Measurements from ENCODE around the gene CHIC2. TPM values are rescaled to one million over a fixed set of nuclear protein-coding genes. Genes with fewer than 3 reads are reported as not detected.
"Not testable (repeated sequence)": the region's sequence is repeated elsewhere in the genome, so short reads cannot be mapped to it uniquely, and the experiment has no call there.

Gene CHIC2
- total RNA-seq, 1 experiment from 2014 or later: 22.1 TPM

GRCh38 chr4:54061873-54062272 is 2.5 kb downstream of the CHIC2 start:
- no peak for DNase-seq (ENCODE audit: low read depth)

DNA sequence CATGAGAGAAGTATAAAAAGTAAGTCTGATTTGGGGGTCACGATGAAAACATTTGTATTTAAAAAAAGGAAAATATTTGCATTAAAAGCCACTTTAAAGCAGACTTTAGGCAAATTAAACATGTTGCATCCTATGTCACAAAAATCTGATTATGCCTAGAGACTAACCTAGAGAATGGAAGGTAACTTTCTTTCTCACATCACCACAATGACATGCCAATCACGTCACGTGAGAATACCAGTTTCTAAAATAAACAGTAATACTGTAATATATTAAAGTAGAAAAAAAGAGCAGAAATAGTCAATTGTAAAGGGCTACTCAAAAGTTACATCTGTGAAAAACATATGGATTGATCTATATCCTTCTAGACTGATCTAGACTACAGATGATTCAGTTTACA is 3.3 kb downstream of the CHIC2 start:
- DNase-seq (ENCODE audit: low read depth): no peak

DNA sequence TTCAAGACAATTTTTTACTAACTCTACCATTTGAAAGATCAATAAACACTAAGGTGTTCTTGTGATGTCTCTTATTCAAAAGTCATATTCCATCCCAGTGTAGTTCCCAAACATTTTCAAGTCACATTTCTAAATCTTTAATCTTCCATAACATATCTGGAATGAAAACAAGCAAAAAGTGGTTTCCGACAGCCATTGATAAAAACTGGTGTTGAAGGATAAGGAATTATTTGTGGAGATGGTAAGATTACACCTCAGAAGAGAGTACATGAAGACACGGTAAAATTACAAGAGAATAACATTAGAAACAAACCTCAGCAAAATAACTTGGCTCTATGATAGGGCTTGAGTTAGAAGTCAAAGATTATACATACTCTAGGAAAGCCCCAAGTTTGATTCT is 4.3 kb downstream of the CHIC2 start:
- no peak for DNase-seq (ENCODE audit: low read depth)

- DNase-seq (ENCODE audit: low read depth): no peak
Measured at GRCh38 chr4:54058171-54058570, 6.2 kb downstream of the CHIC2 start.

- no peak for DNase-seq (ENCODE audit: low read depth)
Measured at GRCh38 chr4:54056360-54056759, 8.0 kb downstream of the CHIC2 start.

DNA sequence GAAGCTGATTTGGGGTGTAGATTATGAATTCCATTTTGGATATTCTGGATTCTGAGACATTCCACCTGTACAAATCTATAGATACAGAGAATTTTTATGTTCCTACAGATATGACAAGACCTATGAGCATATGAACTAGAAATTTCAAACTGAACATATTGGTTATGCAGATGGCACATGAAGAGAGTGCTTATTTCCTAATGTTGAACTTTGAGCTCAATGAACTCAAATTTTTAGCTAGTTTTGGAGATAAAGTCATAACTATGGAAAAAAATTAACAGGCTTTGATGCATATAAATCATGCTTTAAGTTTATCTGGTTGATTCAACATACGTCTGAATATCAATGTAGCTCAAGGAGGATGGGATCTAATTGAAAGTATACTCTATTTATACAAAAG is 8.9 kb downstream of the CHIC2 start:
- DNase-seq (ENCODE audit: low read depth): no peak

DNA sequence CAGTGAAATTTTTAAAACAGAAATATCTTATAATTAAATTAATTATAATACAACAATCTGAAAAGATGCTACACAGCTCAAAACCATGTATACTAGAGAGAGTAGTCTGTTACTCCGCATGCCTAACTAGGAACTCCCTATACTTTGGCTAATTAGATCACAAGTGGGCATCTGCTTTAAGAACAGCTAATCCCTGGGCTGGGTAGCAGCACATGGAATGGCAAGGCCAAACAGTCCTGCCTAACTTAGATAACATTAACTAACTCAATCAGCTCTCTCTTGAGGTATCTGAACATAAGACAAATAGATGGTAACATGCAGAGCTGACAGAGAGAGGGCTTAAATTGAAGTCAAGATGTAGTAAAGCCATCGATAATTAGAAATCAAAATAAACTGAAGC is 9.9 kb downstream of the CHIC2 start:
- no peak for DNase-seq (ENCODE audit: low read depth)

DNA sequence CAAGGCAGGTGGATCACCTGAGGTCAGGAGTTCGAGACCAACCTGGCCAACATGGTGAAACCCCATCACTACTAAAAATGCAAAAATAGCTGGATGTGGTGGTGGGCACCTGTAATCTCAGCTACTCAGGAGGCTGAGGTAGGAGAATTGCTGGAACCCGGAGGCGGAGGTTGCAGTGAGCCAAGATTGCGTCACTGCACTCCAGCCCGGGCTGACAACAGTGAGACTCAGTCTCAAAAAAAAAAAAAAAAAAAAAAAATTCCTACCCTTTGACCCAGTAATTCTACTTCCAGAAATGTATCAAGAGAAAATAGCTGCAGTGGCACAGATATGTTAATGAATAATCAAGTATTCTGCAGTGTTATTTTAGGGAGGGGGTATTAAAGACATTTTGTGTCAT is 11.1 kb downstream of the CHIC2 start:
- DNase-seq (ENCODE audit: low read depth): not testable (repeated sequence)

DNA sequence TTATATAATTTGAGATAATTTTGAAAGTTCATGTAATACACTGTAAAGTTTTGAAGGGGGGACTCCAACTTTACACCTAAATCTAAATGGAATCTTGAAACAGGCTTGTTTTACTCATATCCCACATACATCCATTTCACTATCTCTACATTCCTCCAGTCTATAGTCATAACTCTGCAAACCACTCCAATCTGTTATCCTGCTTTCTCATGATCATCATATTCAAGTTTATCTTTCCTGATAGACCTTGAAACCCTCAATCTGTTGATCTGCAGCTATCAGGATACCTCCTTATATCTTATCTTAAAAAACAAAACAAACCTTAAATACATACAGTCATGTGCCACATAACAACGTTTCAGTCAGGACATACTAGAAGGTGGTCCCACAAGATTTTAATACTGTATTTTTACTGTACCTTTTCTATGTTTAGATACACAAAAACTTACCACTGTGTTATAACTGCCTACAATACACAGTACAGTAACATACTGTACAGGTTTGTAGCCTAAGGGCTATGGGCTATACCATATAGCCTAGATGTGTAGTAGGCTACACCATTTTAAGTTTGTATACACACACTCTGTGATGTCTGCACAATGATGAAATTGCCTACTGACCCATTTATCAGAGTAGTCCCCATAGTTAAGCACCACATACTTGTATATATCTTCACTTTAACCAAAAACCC is 14.0 kb downstream of the CHIC2 start:
- DNase-seq (ENCODE audit: low read depth): peak; percentile 31

GRCh38 chr4:54043630-54044029 is 20.8 kb downstream of the CHIC2 start:
- DNase-seq (ENCODE audit: low read depth): not testable (repeated sequence)

GRCh38 chr4:54041933-54042332 is 22.5 kb downstream of the CHIC2 start:
- no peak for DNase-seq (ENCODE audit: low read depth)

DNA sequence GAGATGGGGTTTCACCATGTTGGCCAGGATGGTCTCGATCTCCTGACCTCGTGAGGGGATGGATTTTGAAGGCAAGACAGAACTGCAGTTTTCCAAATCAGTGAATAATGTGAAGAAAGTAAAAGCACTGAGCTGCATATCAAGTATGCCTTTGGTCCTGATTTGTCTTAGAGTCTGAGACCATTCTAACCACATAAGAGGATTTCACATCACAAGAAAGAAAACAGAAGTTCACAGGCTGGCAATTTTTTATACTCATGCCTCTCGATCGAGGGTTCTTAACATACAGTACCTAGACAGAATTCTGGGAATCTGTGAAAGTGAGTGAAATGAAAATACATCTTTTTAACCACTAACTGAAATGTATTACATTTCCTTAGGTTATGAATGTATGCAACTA is 23.3 kb downstream of the CHIC2 start:
- no peak for DNase-seq (ENCODE audit: low read depth)

GRCh38 chr4:54038056-54038455 is 26.3 kb downstream of the CHIC2 start:
- DNase-seq (ENCODE audit: low read depth): no peak

DNA sequence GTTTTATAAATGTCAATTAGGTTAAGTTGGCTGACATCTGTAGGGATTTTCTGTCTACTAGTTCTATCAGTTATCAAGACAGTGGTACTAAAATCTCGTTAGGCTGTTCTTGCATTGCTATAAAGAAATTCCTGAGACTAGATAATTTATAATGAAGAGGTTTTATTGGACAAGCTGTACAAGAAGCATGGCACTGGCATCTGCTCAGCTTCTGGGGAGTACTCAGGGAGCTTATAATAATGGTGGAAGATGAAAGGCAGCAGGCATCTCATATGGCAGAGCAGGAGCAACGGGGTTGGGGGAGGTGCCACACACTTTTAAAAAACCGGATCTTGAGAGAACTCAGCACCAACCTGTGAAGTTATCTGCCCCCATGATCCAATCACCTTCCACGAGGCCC is 28.2 kb downstream of the CHIC2 start:
- DNase-seq (ENCODE audit: low read depth): no peak

DNA sequence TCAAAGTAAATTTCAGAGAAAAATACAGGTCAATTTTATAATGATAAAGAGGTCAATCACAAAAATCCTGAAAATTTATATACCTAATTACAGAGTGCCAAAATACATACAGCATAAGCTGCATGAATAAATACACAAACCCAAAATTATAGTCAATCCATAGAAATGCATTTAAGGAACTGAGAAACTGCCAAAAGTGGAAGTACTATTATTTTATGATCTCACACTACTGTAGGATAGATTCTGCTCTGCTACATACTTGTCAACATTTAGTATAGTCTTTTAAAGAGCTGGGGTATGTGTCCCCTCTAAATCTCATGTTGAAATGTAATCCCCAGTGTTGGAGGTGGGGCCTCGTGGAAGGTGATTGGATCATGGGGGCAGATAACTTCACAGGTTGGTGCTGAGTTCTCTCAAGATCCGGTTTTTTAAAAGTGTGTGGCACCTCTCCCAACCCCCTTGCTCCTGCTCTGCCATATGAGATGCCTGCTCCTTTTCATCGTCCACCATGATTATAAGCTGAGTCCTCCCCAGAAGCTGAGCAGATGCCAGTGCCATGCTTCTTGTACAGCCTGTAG is 31.8 kb downstream of the CHIC2 start:
- DNase-seq (ENCODE audit: low read depth): no peak

DNA sequence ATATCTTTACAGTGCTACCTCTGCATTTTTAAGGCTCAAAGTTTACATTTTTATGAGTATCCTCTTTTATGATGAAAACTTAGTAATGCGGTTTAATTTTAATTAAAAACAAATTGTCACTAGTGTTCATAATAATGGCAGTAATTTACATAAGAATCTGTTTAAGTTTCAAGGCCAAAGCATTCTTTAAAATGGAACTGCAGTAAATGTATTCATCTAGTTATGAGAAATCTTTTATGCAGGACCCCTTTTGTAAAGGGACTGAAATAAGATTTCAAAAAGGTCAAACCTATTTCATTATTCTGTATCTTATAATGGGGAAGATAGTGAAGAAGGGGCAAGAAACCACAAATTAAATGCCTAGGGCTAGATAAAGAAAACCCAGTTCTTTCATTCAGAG is 37.1 kb downstream of the CHIC2 start:
- no peak for DNase-seq (ENCODE audit: low read depth)

DNA sequence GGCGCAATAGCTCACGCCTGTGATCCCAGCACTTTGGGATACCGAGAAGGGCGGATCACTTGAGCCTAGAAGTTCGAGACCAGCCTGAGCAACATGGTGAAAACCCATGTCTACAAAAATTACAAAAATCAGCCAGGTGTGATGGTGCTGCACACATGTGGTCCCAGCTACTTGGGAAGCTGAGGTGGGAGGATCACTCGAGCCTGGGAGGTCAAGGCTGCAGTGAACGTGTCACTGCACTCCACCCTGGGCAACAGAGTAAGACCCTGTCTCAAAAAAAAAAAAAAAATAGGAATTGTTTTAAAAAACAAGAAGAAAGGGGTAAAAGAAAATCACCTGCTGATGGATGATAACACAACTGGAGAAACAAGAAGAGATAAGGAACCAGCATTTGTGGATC is 38.8 kb downstream of the CHIC2 start:
- no peak for DNase-seq (ENCODE audit: low read depth)

DNA sequence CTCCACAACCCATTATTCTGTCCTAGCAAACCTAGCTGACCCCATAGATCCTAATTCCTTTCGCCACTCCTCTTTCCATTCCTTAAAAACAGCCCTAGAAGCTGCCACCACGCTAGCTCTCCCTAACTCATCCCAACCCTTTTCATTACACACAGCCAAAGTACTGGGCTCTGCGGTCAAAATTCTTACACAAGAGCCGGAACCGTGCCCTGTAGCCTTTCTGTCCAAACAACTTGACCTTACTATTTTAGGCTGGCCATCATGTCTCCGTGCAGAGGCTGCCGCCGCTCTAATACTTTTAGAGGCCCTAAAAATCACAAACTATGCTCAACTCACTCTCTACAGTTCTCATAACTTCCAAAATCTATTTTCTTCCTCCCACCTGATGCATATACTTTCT is 41.4 kb downstream of the CHIC2 start:
- not testable (repeated sequence) for DNase-seq (ENCODE audit: low read depth)

DNA sequence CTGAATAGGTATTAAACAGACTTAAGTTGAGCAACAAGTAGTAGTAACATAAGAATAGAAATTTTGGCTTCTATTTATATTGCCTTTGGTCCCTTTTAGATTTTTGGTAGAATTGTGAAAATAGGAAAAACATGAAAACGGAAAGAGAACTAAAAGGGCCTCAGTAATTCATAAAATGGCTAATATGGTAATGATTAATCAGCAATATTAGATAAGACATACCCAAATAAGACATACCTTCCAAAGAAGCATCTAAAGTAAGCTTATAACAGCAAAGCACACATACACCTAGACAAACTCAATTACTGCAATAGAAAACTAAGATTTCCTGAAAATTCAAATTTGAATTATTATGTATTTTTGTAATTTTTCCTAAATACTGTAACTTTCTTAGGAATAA is 46.4 kb downstream of the CHIC2 start:
- no peak for DNase-seq (ENCODE audit: low read depth)

- no peak for DNase-seq (ENCODE audit: low read depth)
Measured at GRCh38 chr4:54017308-54017707, 47.1 kb downstream of the CHIC2 start.

DNA sequence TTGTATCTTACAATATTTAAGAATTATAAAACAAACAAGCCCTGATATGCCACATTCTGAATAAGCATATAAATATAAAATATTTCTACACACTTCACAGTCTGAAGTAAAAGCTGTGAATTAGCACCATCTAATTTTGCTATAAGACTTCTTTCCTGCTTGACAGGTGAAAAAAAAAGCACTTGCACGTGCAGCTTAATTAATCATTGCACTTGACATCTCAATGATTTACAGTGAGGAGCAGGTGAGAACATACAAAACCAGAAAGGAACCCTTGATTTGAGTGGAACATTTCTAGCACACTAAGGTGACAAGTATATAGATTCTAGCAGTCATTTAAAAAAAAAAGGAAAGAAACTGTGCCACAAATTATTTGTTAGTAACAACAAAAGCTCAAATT is 47.9 kb downstream of the CHIC2 start:
- no peak for DNase-seq (ENCODE audit: low read depth)

- no peak for DNase-seq (ENCODE audit: low read depth)
Measured at GRCh38 chr4:54015423-54016030, 48.9 kb downstream of the CHIC2 start.

DNA sequence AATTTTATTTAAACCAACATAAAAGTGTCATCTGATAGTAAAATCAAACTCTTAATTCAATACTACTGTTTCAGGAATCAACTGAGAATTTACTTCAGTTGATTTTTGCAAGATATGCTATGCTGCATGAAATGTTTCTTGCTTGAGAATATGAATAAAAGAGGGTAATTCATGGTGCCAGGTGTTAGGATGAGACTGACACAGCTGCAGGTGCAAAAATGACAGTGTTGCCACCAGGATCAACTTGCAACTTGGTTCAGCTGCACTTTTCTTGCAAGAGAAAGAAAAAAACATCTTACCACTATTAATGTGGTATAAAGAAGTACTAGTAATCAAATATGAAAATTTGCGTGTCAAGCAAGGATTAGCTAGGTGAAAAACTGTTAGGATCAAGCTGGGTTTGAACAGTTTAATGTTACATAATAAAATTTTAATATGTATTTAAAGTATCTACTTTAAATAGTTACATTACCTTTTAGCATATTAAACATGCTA is 49.7 kb downstream of the CHIC2 start:
- no peak for DNase-seq (ENCODE audit: low read depth)

All from RPMI7951 (cell line).